ENCODE measurements around the gene OLFML2A.

The OLFML2A gene

DNA sequence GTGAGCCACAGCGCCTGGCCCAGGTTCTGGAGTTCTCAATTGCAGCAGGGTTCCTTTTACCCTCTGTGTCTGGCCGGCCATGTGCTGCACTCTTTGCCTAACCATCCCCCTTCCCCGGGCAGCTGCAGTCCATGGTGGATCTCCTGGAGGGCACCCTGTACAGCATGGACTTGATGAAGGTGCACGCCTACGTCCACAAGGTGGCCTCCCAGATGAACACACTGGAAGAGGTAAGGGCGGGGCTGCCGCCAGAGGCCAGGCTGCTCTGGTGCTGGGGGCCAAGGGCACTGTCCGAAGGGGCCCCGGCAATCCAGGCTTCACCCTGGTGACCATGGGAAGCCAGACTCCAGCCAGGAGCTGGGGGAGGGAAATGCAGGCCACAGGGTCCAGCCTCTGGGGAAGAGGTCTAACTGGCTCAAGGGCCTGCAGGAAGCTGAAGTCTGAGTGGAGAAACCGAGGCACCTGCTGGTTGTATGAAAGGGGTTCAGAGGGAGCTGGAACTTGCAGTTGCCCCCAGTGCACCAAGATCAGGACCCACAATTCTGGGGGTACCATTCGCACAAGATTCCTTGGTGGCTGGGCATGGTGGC is 18.1 kb downstream of the OLFML2A start:
- in situ Hi-C loops (cut with HindIII; ENCODE audit: low sequenced_read_pairs) = no loop called here

DNA sequence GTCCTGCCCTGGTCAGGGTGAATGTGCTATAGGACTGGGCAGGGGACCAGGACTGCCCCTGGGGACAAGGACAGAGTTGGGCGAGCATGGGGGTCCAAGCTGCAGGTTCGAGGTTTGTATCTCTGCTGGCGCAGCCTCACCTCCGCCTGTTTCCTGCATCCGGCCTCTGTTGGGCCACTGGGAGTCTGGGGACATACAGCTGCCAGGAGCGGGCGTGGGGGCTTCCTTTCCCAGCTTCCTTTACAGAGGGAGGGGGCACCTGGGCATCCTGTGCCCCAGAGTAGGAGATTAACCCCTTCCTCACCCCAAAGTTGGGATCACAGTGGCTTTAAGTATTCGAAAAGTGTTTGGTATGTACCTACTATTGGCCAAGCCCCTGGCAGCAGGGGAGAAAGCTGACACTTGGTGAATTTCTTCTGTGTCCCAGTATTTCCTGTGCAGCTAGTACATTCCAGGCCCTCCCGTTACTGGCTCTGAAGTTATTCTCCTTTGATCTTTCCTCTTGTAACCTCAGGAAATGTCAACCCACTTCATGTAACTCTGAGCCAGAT is 19.0 kb downstream of the OLFML2A start:
- in situ Hi-C loops (cut with HindIII; ENCODE audit: low sequenced_read_pairs) = no loop called here

DNA sequence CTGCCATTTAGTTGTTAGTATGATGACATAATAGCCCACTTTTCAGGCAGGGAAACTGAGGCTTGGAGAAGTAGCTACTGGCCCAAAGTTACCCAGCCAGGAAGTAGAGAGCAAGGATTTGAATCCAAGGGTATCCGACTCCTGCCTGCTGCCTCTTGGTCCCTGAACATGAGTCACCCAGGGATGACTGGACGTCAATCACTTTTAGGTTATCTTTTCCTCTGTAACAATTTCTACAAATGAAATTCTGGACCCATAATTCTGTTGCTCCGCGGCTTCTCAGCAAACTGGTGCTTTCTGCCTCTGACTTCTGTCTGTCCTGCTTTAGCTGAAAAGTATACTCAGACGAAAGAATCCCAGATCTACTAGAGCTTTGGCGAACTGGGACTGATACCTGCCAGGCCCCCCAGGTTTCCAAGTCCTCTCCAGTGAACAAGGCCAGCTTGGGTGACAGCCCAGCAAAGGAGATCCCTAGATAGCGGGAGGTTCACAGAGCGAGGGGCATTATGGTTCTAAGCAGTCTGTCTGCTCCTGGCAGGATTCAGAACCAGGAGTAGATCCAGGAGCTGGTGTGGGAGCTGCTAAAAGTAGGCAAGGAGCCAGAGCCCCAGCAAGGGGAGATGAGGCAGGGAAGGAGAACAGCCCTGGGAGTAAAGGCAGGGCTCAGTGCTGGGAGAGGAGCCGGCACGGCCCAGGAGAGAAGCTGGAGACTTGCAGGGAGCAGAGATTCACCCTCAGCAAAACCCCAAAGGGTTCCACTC is 20.6 kb downstream of the OLFML2A start:
- in situ Hi-C loops (cut with HindIII; ENCODE audit: low sequenced_read_pairs) = no loop called here

GRCh38 chr9:124799274-124800006 is 22.5 kb downstream of the OLFML2A start:
- in situ Hi-C loops (cut with HindIII; ENCODE audit: low sequenced_read_pairs) = no loop called here

DNA sequence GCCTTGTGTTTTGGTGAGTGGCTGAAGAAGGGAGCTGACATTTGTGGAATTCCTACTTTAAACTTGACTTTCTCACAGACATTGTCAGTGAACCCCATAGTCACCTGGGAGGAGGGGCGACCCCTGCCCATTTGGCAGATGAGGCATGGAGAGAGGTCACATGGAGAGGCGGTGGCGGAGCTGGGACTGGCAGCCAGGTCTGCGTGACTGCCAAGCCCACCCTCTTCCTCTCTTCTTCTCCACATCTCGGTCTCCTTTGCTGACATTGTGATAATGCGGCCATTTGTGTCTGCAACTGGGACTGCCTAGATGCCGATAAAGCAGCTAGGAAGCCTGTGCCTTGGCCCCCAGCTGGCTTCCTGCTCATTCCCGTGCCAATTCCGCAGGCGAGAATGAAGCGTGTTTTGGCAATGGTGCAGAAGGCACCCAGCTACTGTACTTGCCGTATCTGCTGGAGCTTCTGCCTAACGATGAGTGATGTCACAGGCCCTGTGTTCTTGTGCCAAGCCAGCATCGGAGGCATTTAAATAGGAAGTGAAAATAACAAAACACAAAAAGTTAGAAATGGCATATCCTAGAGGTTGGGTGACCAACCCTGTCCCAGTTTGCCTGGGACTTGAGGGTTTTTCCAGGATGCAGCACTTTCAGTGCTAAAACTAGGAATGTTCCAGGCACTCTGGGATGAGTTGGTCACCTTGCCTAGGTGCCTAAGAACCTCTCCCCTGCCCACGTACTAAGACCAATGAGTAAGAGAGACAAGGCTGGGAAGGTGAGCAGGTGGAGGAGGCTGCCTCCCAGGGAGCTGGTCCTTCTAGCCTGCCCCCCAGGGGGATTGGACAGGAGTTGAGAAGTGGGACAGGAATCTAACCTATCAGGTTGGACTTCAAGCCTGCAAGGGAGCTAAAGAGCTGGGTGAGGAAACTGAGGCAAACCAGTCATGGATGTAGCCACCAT is 23.6 kb downstream of the OLFML2A start:
- in situ Hi-C loops (cut with HindIII; ENCODE audit: low sequenced_read_pairs) = no loop called here

GRCh38 chr9:124801356-124801755 is 24.4 kb downstream of the OLFML2A start:
- in situ Hi-C loops (cut with HindIII; ENCODE audit: low sequenced_read_pairs) = no loop called here

DNA sequence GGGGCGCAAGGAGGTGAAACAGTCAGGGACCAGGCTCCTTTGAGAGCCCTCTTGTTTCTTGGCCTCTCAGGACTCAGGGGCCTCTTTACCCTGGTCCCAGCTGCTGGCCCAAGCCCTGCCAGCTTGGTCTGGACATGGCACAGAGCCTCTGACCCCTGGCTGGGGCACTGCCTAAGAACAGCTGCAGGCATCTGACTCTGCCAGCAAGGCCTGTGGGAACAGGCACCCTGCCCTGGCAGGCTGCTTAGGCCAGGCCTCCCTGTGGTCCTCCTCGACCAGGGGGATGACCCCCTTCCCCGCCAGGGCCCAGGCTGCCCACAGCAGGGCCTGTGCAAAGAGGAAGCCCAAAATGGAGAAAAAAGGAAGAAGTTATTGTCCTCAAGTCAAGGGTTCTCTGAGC is 25.5 kb downstream of the OLFML2A start:
- in situ Hi-C loops (cut with HindIII; ENCODE audit: low sequenced_read_pairs) = no loop called here

DNA sequence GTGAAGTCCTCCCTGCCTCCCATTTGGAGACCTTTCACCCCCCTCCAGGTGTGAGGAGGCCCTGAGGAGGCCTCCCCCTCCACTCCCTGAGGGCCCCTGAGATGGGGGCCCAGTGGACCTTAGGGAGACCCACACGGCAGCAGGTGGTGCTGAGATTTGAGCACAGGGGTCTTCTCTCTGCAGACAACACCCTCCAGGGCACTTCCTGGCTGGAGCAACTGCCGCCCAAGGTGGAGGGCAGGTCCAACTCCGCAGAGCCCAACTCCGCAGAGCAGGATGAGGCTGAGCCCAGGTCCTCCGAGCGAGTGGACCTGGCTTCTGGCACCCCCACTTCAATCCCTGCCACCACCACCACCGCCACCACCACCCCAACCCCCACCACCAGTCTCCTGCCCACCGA is 27.0 kb downstream of the OLFML2A start:
- in situ Hi-C loops (cut with HindIII; ENCODE audit: low sequenced_read_pairs) = no loop called here

DNA sequence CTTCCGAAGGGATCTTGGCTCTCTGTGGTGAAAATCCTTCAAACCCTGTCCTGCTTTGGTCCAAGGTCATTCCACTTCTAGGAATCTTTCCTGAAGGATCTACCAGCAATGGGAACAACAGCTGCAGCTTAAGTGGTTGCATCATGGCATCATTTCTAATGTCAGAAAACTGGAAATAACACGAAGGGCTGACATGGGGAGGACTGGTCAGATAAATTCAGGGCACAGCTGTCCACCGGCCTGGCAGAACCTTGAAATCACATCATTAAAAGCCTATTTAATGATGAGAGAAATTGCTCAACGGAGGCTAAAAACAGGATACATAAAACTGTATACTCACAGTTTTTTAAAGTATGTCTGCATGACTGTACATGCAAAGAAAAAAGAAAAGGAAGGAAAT is 28.3 kb downstream of the OLFML2A start:
- in situ Hi-C loops (cut with HindIII; ENCODE audit: low sequenced_read_pairs) = no loop called here

DNA sequence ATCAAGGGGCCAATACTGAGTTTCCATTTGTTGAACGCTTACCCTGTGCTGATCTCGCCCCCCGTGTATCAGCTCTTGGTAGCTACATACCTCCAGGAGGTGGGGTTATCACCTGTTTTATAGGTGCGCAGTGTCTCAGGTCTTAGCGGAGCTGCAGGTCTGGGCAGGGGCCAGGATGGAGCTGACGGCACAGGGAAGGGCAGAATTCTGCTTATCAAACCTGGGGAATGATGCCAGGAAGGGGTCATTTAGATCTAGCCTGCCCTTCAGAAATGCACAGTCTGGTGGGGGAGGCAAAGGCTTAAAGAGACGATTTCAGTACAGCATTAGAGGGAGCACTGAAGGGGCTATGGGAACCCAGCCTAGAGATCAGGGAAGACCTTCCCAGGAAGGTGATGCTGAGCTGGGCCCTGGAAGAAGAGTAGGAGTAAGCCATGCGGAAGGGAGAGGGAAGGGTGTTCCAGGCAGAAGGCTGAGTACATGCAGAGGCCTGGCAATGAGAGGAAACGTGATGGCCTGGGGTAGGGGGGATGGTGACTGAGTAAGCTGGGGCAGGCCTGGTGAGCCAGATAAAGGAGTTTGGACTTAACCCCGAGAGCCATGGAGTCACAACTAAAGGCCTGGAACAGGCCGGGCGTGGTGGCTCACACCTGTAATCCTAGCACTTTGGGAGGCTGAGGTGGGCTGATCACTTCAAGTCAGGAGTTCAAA is 31.5 kb downstream of the OLFML2A start:
- in situ Hi-C loops (cut with HindIII; ENCODE audit: low sequenced_read_pairs) = no loop called here

DNA sequence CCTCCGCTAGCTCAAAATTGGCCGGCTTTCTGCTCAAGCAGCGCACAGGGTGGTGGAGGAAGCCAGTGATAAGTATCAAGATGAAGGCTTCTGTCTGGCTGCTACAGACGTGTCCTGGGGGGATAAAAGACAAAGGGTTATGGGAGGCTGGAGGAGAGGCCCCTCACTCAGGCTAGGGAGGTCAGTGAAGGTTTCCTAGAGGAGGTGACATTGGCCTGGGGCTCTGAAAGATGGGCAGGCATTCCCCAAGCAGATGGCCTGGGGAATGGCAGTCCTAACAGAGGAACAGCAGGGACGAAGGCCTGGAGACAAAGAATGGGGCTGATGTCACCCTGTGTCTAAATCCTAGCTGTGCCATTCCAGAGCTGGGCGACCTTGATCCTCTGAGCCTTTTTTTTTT is 32.3 kb downstream of the OLFML2A start:
- in situ Hi-C loops (cut with HindIII; ENCODE audit: low sequenced_read_pairs) = no loop called here

DNA sequence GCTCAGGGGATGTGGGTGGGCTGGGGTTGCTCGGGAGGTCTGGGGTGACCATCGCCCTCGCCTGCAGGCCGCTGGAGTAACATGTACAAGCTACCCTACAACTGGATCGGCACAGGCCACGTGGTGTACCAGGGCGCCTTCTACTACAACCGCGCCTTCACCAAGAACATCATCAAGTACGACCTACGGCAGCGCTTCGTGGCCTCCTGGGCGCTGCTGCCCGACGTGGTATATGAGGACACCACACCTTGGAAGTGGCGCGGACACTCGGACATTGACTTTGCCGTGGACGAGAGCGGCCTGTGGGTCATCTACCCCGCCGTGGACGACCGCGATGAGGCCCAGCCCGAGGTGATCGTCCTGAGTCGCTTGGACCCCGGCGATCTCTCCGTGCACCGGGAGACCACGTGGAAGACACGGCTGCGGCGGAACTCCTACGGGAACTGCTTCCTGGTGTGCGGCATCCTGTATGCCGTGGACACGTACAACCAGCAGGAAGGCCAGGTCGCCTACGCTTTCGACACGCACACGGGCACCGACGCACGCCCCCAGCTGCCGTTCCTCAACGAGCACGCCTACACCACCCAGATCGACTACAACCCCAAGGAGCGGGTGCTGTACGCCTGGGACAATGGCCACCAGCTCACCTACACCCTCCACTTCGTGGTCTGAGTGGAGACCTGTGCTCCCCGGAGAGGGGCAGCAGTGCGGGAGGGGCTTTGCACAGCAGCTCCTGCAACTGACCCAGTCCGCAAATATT is 33.0 kb downstream of the OLFML2A start:
- in situ Hi-C loops (cut with HindIII; ENCODE audit: low sequenced_read_pairs) = no loop called here

GRCh38 chr9:124810663-124811355 is 33.9 kb downstream of the OLFML2A start:
- in situ Hi-C loops (cut with HindIII; ENCODE audit: low sequenced_read_pairs) = no loop called here

- in situ Hi-C loops (cut with HindIII; ENCODE audit: low sequenced_read_pairs) = no loop called here
Measured at GRCh38 chr9:124812441-124812876, 35.5 kb downstream of the OLFML2A start.

- in situ Hi-C loops (cut with HindIII; ENCODE audit: low sequenced_read_pairs) = no loop called here
Measured at GRCh38 chr9:124813041-124813440, 36.1 kb downstream of the OLFML2A start.

DNA sequence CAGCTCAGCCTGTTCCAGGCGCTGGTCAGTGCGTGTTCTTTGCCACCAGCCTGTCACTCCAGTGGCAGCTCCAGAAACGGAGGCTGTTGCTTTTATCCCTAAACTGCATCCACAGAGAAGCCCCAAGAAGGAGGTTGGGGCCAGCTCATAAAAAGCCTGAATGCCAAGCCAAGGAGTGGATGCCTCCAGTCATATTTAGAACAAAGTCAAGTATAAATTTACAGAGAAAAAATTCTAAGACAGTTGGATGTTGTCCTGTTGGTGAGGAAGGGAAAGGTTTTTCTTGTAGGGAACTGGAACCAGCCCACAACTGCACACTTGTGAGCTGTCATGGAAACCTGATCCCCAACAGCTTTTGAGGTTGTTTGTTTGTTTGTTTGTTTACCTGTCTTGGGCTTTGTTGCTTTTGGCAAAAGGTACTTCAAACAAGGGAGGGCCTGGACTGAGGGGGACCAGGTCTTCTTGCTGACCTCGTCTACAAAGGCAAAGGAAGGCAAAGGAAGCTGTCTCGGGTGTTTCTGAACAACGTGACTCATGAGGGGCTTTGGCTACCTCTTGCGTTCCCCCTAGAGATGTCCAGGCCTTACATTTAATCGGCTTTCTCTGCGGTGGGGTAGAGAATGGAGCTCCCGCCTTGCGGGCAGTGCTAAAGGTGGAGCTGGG is 36.7 kb downstream of the OLFML2A start:
- in situ Hi-C loops (cut with HindIII; ENCODE audit: low sequenced_read_pairs) = no loop called here

DNA sequence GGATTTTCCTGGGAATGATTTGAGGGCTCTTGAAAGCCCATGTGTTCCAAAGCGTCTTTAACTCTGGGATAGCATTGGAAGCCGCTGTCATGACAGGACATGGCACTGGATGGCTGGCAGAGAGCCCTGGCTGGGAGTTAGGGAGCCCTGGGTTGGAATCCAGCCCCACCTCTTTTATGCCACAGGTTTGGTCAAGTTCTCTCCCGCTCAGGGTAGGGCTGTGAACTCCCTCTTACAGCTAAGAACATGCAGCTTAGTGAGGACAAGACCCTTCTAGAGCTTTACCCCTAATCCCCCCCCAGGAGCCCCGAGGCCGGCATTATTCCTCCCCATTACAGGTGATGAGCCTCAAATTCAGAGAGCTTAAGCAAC is 37.2 kb downstream of the OLFML2A start:
- in situ Hi-C loops (cut with HindIII; ENCODE audit: low sequenced_read_pairs) = no loop called here

GRCh38 chr9:124815601-124816000 is 38.7 kb downstream of the OLFML2A start:
- in situ Hi-C loops (cut with HindIII; ENCODE audit: low sequenced_read_pairs) = no loop called here
